ENCODE measurements around the gene MPPED2.

GRCh38 chr11:30452842-30453241, 133.3 kb downstream of the MPPED2 start:
- TF ChIP-seq CTCF (IDR thresholded peaks at IDR 0.05; ENCODE audit: poor library complexity), result no peak
- no peak for TF ChIP-seq EZH2 (IDR thresholded peaks at IDR 0.05; ENCODE audit: borderline replicate concordance)

All from hepatocyte (in vitro differentiated cells).